SK-N-SH treated with all-trans-retinoic acid at 6 μM for 48 hours (cell line): ENCODE results near the gene GPR31.

ENCODE experiments used
- CREB5 ChIP-seq: fragments of 250-450 bp; sonication (Bioruptor Pico); IDR thresholded peaks from 2 replicates; pipeline ENCODE4 v1.5.1; 2020; ENCODE audit warnings: low read depth, mild to moderate bottlenecking, moderate library complexity
- OSR1 ChIP-seq: fragments of 250-450 bp; sonication (Bioruptor Pico); IDR thresholded peaks from 2 replicates; pipeline ENCODE4 v1.8.0; 2022; ENCODE audit warnings: moderate library complexity, mild to moderate bottlenecking, inconsistent platforms
- PATZ1 ChIP-seq: fragments of 250-450 bp; sonication (Bioruptor Pico); IDR thresholded peaks from 2 replicates; pipeline ENCODE4 v1.8.0; 2020; ENCODE audit warnings: mild to moderate bottlenecking, moderate library complexity, borderline replicate concordance
- PPARA ChIP-seq: fragments of 250-450 bp; sonication (Bioruptor Pico); IDR thresholded peaks from 2 replicates; pipeline ENCODE4 v1.5.0; 2020; ENCODE audit warnings: mild to moderate bottlenecking, borderline replicate concordance
- RARB ChIP-seq: fragments of 250-450 bp; sonication (Bioruptor Pico); IDR thresholded peaks from 2 replicates; pipeline ENCODE4 v1.8.0; 2021; ENCODE audit warnings: mild to moderate bottlenecking, moderate library complexity
- TOX ChIP-seq: fragments of 250-450 bp; sonication (Bioruptor Pico); IDR thresholded peaks from 2 replicates; pipeline ENCODE4 v1.8.0; 2021; ENCODE audit warnings: mild to moderate bottlenecking, moderate library complexity, borderline replicate concordance
- ZFP30 ChIP-seq: fragments of 450-650 bp; formaldehyde crosslinking; IDR thresholded peaks from 2 replicates; pipeline ENCODE4 v1.5.0; 2022; ENCODE audit warnings: mild to moderate bottlenecking, moderate library complexity
- ZNF565 ChIP-seq: fragments of 450-650 bp; formaldehyde crosslinking; conservative IDR thresholded peaks from 2 replicates; pipeline ENCODE4 v1.5.0; 2020; ENCODE audit warnings: low read depth, mild to moderate bottlenecking, moderate library complexity

GRCh38 chr6:167157863-167158262 is at the start of gene GPR31:
- TF ChIP-seq OSR1, result no peak
- no peak for TF ChIP-seq TOX
- TF ChIP-seq ZNF565 (CRISPR knock-in tag), result no peak
- TF ChIP-seq RARB (CRISPR knock-in tag), result no peak
- no peak for TF ChIP-seq PATZ1 (CRISPR knock-in tag)
- no peak for TF ChIP-seq CREB5 (CRISPR knock-in tag)
- TF ChIP-seq ZFP30 (CRISPR knock-in tag), result no peak
- TF ChIP-seq PPARA, result no peak
